K562 (cell line): Measurements from ENCODE around the gene ARHGAP33.

Source experiments
- ATF3 ChIP-seq, 2 experiments: fragments of 450-650 bp in 1 of 2; sonication (generic) in 1 of 2; formaldehyde crosslinking in 1 of 2; IDR thresholded peaks in 1 of 2; conservative IDR thresholded peaks in 1 of 2; 2 replicates each; pipeline versions ENCODE4 v1.6.1 to v1.8.1; 2016 to 2023; ENCODE audit warnings: mild to moderate bottlenecking in 2 of 2, moderate library complexity in 2 of 2, inconsistent platforms in 1 of 2, missing genetic modification reagents in 1 of 2
- POLR2A ChIP-seq: fragments of 450-650 bp; conservative IDR thresholded peaks from 2 replicates; pipeline ENCODE4 v1.6.1; 2016

- TF ChIP-seq POLR2A = peak; percentile 53
- no peak for TF ChIP-seq ATF3 (IDR thresholded peaks at IDR 0.05)
- TF ChIP-seq ATF3 (CRISPR knock-in tag; conservative IDR thresholded peaks at IDR 0.05) = no peak
These were observed 35.9 kb upstream of the ARHGAP33 start for GRCh38 chr19:35739275-35740107.
